Suppressor macrophage treated with lipopolysaccharide for 1 hour (primary cell): Measurements from ENCODE around the gene PRAC2.
A peak's percentile ranks its signal among the peaks of the same experiment; 100 is the strongest.

Experiments
- DNase-seq, 3 donors: peaks; one replicate each; pipeline ENCODE4 v3.0.0-alpha.2; 2020 to 2022

Gene PRAC2

DNA sequence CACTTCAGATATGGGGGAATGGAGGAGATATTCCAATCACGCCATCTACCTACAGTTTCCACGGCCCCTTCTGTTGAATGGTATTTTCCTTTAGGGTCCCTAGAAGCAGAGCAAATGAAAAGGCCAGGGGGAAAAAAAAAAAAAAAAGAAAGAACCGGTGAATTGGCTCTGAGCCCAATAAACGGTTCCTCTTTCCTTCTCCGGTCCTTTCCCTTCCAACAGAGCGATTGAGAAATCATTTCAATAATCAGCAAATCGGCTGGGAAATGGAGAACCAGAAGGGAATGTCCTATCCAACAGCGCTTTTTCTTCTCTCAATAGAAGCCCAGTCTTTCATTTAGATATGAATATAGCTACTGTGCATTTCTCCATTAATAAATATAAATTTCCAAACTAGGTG lies 32.4 kb downstream of the PRAC2 start:
- DNase-seq: peak; percentile 76 to 86 (median 86)

DNA sequence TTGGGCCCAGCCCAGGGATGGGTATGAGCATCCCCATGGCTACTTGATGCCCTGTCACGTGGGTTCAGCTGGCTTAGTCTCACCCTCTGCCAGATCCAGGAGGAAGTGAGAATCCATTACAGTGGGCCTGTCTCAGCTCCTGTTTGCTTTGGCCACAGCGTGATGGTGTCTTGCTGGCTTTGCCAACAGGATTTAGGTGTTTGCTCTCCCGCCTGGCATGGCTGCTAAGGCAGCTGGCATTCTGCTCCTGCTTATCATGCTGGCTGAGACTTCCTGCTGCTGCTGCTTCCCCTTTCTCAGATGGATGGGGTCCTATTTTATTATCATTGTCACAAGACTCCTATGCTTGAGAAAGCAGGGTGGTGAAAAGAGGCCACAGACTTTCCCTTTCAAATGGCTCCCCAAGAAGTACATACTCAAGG lies 33.9 kb downstream of the PRAC2 start:
- peak; percentile 58 to 65 (median 62) for DNase-seq

DNA sequence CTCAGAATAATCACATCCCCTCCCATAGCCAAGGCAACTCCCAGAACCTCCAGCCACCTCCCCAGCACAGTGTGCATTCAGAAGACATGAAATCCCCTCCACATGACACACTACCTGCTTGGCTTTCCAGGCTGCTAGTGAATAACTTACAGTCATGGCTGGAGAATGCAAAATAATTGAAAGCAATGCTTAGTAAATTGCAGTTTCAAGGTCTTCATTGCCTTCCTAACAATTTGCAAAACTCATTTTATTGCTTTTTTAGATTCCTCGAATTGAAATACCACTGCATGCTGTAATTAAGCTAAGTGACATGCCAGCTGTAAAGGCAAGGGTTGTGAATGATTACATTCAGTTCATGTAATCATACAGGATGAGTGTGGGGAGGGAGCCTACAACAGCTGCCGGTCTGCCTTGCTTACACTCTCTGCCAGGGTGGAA lies 34.6 kb downstream of the PRAC2 start:
- DNase-seq: no peak

DNA sequence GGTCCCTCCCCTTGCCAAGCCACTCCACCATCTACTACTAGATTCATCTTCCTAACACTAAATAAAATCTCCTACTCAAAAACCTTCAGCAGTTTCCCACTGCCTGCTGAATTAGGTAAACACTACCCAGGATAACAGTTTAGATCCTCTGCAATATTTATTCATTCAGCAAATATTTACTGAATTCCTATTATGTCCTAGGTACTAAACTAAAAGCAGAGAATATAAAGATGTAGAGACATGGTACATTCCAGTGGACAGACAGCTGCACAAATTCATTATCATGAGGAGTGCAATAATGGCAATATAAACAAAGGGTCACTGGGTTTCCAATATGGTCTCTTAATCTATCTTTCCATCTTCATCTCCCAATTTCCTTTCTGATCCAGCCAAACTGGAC lies 36.3 kb downstream of the PRAC2 start:
- no peak for DNase-seq

DNA sequence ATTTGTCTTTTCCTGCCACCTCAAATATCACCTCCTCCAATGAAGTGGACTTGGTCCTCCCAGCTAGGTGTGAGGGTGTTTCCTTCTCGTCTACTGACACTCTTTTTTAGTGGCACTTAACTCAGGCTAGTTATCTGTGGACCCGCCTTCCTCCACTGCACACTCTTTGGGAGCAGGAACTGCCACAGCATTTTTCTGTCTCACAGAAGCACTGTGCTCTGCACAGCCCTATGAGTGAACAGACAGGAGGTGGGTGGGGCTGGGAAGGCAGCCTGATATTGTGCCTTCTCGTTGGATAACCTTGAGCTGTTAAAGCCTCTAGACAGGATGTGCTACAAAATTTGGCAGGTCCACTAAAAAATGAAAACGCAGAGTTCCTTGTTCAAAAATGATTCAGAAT lies 37.4 kb downstream of the PRAC2 start:
- DNase-seq: no peak

DNA sequence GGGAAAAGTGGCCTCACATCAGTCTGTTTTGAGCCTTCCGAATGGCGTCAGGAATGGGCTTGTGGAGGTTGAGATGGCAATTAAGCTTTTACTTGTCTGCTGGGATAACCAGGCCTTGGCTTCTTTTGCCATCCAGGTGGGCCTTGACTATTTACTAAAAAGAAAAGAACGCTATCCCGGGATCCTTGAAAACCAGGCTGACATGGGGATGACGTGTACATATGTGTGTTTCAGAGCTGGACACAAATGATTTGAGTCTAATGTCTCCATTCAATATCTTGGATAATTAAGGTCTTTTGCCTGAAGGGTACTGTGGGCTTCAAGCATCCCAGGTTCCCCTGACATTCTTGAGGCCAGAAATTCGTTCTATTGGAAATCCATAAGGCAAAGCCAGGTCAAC lies 38.1 kb downstream of the PRAC2 start:
- no peak for DNase-seq

DNA sequence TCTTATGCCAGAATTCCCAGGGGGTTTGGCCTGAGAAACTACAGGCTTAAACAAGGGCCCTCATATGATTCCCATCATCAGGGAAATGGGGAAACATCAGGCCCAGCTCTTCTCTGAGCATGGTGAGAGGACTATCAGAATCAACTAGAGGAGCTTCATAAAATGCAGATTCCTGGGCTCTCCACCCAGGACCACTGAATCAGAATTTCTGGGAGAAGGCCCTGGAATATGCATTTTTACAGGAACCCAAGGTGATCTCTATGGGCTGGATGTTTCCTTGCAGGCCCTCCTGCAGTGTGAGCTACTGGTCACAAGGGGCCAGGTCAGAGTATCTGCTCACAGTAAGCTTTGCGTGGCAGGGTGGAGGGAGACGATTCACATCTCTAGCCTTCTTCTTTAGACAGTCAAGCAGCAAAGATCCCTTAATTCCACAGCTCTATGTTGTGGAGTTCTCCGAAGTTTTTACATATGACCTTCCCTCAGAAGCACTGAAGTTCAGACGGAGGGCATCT lies 44.3 kb downstream of the PRAC2 start:
- DNase-seq: no peak

DNA sequence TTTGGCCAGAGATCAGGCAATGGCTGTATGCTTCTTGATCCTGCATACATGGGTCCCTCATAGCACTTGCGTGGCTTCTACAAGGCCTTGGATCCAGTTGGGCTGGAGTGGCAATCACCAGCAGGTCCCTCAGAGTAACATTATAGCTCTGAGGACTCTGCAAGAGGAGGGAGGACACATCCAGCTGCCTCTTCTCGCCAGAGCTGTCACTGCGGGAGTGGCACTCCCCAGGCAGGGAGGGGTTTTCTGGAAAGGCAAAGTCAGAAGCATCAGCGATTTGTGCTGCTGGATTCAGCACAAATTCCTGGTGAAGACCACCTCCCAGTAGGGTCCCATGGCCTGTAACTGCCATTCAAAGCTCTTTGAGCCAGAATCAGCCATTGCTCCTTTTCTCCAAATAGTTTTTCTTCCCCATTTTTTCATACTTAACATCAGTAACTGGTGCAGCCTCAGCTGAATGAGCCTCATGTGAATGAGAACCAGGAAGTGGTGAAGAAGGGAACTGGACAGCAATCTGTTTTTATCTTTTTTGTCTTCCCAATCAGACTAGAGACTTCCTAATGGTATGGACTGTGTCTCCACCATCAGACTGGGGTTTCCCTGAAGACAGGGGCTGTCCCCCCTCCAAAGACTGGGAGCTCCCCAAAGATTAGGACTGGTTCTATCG lies 46.2 kb downstream of the PRAC2 start:
- peak; percentile 43 to 64 (median 64) for DNase-seq

DNA sequence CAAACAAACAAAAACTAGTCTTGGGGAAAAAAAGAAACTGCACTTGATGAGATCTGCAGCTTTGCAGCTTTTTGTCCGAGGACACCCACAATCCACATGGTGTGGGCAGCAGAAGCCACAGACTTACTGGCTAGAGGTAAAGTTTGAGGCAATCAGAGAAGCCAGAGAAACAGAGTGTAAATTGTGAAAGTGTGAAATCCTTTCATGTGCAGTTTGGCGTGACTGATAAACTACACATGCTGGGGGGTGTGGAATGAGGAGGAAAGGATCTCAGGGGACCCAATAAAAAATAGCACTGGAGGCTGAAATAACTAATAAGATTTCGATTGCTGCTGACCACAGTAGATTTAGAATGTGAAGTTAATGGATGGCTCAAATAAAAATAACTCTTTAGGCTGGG lies 48.0 kb downstream of the PRAC2 start:
- DNase-seq: no peak

DNA sequence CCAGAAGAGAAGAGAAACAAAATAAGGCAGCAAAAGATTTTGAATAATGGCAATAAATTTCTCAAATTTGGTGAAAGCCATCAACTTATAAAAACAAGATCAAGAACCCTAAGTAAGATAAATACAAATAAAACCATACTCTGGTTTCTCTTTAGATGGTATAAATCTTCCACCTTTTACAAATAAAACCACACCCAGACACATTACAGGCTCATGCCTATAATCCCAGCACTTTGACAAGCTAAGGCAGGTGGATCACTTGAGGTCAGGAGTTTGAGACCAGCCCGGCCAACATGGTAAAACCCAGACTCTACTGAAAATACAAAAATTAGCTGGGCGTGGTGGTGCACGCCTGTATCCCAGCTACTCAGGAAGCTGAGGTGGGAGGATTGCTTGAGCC lies 50.3 kb downstream of the PRAC2 start:
- DNase-seq: no peak
